GM19468 (cell line): ENCODE results near the gene MAN1A2.
"Not testable (repeated sequence)": the region's sequence is repeated elsewhere in the genome, so short reads cannot be mapped to it uniquely, and the experiment has no call there.

Source experiments
- ATAC-seq: cut with Tn5 transposase; IDR thresholded peaks from one replicate; pipeline ENCODE4 v1.9.1; 2021; ENCODE audit warnings: mild to moderate bottlenecking, moderate library complexity, moderate number of reproducible peaks; ENCODE audit not compliant: unreplicated experiment; ENCODE audit errors: extremely low read depth

MAN1A2 gene

DNA sequence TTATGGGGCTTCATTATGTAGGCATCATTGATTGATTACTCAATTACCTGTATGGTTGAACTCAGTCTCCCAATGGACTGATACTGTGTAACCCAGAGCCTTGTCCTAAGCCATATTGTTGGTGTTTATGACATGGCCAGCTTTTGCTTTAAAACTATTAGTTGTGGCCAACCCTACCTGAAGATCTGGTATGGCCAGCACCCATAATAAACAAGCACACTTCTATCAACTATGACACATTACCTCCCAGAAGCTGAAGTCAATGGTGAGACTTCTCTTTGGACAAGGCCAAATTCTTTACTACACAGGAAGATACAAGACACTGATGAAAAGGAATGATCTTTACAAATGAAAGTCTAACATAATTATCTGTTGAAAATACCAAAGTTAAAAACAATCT lies 28.8 kb downstream of the MAN1A2 start:
- no peak for ATAC-seq

DNA sequence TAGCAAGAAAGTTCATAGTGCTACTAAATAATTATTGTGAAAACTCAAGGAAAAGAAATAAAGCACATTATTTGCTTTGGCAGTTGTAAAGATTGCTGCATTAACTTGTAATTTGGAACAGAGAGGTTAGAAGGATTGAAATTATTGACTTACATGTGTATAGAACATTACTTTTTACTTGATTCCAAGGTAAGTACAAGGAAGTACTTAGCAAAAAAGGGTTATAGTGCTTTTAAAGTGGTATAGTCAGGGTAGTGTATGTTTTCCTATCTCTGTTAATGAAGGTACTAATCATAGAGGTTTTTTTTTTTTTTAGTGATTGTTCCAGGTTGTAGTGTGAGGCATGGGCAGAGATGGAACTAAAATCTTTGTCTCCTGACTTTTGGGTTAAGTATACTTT lies 29.4 kb downstream of the MAN1A2 start:
- ATAC-seq = no peak

DNA sequence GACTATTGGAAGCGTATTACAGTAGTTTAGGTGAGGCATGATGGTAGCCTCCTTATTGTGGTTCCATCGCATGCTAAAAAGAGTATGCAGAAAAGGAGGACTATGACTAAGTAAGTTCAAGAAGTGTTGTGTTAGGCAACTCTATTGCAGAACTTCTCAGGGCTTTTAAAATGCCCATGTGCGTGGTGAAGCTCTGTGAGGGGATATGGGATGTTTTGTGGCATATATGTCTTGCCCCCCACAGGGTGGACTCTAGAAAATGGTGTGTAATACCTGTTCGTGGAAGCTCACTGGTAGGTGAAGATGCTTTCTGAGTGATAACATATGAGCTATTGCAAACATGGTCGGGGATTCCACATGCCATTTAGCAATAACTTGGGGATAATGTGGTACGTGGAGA lies 31.7 kb downstream of the MAN1A2 start:
- no peak for ATAC-seq

DNA sequence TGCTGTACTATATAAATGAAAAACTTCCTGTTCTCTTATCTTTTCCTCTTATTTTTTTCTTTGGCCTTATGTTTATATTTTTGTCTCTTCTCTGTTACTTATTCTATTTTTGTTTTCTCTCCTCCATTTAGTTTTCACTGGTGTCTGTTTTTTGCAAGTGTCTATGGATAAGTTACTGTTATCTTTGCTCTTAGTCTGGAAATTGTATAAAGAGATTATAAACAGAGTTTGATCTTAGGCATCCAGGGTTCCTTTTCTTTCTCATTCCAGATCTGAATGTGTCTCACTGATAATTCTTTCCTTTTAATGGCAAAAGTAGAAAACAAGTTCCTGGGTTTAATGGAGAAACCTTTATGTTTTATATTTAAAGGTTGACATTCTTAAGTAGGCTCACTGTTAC lies 34.5 kb downstream of the MAN1A2 start:
- no peak for ATAC-seq

DNA sequence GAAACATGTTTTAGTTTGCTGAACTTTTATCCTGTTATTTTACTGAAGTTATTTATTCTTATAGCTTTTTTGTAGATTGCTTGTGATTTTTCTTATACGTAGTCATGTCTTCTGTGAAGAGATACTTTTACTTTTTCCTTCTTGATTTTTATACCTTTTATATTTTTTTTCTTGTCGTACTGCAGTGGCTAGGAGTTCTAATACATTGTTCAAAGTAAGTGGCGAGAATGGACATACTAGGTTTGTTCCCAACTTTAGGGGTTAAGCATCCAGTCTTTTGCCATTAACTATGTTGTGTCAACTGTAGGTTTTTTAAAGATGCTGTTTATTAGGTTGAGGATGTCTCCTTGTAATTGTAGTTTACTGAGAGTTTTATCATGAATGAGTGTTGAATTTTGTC lies 36.3 kb downstream of the MAN1A2 start:
- ATAC-seq = no peak

DNA sequence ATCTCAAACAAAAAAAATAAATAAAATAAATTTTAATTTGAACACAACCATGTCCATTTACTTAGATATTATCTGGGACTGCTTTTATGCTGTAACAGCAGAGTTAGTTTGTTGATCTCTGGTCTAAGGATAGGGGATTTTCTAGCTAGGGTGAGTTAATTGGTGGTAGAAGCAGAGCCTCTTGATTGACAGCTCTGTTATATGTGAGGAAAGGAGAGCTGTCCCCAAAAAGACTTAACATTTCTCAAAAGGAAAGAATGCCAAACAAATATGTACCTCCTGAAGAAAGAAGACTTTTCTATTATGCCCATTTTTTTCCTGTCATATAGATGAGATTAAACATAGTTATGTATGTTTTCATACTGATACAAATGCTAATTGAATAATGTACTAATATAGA lies 37.8 kb downstream of the MAN1A2 start:
- no peak for ATAC-seq

DNA sequence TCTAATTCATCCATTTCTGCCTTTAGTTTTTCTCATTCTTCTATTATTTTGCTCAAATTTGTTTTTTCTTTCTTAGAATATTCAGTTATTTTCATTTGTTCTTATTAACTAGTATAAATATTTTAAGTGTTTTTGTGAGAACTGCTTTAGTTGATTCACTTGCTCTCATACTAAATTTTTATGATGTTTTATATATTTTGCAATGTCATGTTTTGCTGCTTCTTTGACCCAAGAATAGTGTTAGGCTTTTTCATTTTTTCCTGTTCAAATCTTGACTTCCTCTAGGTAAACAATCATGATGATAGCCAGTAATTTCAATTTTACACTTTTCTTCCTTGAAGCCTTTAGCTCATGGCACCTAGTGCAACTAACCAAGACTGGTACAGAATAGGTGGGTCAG lies 45.2 kb downstream of the MAN1A2 start:
- no peak for ATAC-seq

DNA sequence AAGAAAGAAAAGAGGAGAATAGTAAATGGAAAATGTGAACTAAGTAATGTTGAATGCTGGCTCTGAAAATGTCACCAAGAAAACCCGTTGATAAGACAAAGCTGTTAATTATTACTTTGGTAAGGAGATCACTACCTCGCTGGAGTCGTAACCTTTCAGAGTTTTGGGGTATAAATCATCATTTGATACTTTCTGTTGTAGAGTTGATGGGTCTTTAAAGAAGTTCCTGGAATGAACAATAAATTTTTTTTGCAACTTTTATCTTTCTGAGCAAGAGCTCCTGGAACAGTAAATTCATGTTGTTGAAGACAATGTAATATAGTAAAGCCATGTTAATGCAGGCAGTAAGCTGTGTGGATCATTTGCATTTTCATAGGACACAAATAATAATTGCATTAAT lies 46.2 kb downstream of the MAN1A2 start:
- no peak for ATAC-seq

DNA sequence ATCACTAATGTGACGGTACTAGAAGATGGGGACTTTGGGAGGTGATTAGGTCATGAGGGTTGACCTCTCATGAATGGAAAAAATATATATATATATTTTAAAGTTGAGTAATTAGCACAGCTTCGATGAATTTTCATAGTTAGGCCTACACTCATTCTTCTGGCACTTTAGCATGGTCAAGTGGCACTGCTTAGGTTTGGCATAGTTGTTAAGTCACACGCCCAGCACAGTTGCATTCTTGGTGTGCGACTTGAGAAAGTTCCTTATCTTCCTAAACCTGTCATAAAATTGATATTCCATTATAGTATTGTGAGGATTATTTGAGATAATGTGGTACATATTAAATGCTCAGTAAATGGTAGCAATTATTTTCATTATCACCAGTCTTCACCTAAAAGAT lies 47.7 kb downstream of the MAN1A2 start:
- no peak for ATAC-seq

DNA sequence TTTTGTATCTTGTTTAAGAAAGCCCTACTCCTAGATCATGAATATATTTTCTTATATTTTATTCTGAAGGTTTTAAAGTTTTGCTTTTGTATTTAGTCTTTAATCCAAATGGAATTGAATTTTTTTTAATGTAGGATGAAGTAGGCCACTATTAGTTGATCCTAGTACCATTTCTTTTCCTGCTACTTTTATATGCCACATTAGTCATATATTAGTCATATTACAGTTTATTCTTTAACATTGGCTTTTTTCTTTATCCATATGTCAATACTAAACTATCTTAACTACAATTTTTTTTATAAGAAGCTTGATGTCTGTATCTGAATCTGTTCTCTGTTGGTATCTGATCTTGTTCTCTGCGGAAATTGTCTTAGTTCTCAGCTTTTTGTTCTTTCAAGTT lies 48.8 kb downstream of the MAN1A2 start:
- no peak for ATAC-seq

DNA sequence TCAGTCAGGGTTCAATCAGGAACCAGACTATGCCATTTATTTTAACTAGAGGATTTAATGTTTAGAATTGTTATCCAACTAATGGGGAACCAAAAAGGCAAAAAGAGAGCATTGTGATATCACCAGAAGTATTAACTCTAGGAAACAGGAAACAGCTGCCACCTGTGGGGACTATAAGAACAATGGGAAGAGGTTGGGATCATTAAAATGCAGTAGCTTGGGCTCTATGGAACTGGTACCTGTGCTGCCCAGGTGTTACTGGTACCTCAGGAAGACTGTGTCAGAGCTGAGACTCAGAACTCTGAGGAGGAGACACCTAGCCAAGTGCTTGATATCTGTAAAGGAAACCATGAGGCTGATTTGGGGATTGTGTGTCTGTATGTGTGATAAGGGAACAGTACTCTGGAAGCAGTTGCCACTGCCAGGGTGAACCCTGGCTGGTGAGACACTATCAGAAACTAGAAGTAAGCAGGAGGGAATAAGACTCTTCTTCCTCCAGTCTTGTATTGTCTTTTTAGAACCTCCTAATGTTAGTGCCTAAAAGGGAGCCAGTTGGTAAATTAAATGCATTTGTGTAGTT lies 49.4 kb downstream of the MAN1A2 start:
- no peak for ATAC-seq

DNA sequence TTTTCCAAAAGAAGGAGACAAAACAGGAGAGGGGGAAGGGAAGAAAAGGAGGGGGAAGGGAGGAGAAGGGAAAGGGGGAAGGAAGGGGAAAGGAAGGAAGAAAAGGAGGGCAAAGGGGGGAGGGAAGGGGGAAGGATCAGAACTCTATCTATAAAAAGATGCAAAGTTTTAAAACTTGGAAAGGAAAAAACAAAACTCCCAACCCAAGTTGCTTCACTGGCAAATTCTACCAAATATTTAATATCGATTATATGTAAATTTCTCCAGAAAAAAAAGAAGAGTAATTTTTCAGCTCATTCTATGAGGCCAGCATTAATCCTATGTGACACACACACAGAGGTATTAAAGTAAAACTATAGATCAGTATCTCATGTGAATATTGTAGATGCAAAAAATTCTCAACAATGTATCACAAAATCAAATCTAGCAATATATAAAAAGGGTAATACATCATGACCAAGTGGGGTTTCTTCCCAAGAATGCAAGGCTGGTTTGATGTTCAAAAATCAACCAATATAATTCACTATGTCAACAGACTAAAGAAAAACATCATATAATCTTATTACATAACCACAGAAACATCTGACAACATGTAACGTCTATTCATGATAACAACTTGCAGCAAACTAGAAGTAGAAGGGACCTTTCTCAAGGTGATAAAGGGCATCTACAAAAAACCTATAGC lies 57.9 kb downstream of the MAN1A2 start:
- no peak for ATAC-seq

DNA sequence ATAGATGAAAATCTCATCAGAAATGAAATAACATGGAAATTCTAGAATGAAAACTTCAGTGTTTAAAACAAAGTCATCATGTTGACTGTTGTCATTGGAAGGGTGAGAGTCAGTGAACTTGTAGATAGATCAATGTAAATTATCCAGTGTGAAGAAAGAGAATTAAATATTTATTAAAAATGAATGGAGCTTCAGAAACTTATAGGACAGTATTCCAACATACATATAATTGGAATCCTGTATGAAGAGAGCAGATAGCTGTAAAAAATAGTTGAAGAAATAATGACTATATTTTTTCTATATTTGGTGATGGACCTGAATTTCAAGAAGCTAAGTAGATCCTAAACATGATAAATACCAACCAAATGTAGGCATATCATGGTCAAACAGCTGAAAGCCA lies 60.0 kb downstream of the MAN1A2 start:
- ATAC-seq = no peak

DNA sequence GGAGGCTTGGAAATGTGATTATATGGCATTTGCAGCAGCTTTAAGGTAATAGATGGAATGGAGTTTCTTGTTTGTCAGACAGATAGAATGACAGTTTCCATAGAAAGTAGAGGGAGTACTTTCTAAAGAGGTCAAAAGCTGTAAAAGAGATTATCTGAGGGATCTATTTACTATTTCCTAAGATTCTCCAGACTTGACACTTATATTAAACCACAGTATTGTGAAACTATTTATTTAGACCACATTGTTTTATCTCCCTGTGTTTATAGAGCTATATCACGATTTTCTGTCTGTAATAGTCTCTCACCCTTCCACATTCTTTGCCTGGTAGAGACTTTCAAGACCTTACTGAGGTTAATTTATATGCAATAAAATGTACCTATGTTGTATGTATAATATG lies 66.7 kb downstream of the MAN1A2 start:
- no peak for ATAC-seq

DNA sequence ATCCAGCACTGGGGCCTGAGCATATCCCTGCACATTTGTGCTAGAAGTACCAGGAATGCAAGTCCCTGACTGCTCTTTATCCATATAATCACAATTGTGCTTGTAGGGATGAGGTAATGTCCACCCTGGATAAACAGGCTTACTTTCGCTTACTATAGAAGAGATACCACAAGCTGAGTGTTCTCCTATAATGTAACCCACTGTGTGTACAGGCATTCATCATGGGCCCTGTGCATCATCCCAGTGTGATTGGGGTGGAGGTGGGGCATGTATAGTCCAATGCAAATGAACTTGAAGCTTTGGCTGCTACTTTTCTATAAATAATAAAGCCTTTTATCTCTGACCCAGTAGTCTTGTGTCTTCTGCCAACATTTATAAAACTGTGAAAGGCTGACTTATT lies 69.3 kb downstream of the MAN1A2 start:
- no peak for ATAC-seq

DNA sequence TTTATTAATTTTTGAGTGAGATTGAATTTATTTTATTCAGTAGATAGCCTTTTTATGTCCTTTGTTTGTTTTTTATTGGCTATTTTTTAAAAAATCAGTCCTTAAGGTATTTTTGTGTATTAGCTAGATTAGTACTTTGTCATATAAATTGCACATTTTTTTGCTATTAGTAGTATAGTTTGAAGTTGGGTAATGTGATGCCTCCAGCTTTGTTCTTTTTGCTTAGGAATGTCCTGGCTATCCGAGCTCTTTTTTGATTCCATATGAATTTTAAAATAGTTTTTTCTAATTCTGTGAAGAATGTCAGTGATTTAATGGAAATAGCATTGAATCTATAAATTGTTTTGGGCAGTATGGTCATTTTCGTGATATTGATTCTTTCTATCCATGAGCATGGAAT lies 80.4 kb downstream of the MAN1A2 start:
- no peak for ATAC-seq

DNA sequence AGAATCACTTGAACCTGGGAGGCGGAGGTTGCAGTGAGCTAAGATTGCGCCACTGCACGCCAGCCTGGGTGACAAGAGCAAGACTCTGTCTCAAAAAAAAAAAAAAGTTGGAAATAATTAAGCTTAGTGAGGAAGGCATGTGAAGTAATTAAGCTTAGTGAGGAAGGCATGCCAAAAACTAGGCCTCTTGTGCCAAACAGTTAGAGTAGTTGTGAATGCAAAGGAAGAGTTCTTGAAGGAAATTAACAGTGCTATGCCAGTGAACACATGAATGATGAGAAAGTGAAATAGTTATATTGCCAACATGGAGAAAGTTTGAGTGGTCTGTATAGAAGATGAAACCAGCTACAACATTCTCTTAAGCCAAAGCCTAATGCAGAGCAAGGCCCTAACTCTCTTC lies 85.0 kb downstream of the MAN1A2 start:
- no peak for ATAC-seq

DNA sequence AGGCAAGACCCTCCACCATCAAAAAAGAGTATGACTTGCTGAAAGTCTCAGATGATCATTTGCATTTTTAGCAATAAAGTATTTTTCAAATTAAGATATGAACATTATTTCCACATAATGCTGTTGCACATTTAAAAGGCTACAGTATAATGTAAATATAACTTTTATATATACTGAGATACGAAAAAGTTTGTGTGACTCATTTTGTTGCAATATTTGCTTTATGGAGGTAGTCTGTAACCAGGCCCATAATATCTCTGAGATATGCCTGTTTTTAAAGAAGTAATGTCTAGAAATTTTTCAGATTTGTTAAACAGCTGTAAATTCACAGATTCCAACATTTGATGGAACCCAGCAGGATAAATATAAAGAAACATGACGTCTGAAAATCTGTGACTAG lies 86.7 kb downstream of the MAN1A2 start:
- ATAC-seq = no peak

DNA sequence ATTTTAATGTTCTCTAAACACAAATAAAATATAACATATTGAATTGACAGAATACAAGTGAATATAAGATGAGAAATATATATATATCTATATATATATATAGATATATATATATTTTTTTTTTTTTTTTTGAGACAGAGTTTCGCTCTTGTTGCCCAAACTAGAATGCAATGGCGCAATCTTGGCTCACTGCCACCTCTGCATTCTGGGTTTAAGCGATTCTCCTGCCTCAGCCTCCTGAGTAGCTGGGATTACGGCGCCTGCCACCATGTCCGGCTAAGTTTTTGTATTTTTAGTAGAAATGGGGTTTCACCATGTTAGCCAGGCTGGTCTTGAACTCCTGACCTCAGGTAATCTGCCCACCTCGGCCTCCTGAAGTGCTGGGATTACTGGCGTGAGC lies 91.2 kb downstream of the MAN1A2 start:
- not testable (repeated sequence) for ATAC-seq

DNA sequence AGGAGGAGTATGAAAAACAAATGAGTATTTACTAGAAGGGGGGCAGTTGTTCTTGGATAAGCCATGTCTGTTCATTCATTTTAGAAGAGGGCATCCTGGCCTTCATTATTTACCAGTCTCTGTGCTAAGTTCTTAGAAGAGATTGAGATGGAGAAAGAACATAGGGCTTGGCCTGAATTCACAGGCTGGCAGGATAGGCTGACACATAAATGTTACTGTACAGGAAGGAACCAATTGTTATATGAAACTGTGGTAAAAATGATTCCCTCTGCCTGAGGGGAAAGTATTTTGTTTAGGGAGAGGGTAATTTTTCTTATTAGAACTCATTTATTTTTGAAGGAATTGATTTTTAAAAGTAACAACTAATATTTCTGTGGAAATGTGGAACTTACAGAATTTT lies 99.5 kb downstream of the MAN1A2 start:
- no peak for ATAC-seq

DNA sequence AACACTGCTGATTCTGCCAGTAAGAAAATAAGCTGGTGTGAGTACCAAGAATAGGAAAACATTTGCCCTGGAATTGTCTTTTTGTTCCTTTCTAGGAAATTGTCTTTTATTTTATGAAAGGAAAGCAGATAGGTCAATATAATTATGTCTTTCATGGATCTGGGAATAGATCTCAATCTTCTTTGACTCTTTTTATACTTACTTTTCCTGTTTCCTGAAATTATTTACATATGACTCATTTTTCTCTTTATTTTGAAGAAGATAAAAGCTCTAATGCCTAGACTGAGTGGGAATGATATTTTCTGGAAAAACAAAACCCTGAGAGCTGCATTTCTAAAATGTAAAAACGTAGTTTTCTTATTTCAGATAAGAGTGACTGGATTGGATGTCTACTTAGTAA lies 100.1 kb downstream of the MAN1A2 start:
- ATAC-seq = no peak

DNA sequence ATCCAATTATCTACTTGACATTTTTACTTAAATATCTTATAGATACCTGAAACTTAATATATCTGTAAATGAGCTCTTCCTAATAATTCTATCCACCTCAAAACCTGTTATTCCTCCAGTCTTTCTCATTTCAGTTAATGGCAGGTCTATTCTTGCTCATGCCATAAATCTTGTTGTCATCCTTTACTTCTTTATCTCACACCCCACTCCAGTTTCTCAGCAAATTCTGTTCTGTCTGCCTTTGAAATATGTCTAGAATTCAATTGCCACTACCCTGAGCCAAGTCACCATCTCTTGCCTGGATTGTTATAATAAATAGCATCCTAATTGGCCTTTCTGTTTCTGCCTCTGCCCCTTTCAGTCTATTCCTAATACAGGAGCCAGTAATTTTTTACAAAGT lies 105.8 kb downstream of the MAN1A2 start:
- no peak for ATAC-seq
